COR-L47 (cell line): Measurements from ENCODE around the gene UBA1.
"Not testable (repeated sequence)": the region's sequence is repeated elsewhere in the genome, so short reads cannot be mapped to it uniquely, and the experiment has no call there.

Source experiments
- DNase-seq: peaks from one replicate; lab custom pipeline; 2025; lab: John Stamatoyannopoulos, UW

Gene UBA1

GRCh38 chrX:47229427-47229826 is 35.8 kb downstream of the UBA1 start:
- DNase-seq = no peak

- no peak for DNase-seq
Measured at GRCh38 chrX:47230136-47230868, 36.7 kb downstream of the UBA1 start.

GRCh38 chrX:47231167-47231566 is 37.5 kb downstream of the UBA1 start:
- no peak for DNase-seq

- DNase-seq = no peak
Measured at GRCh38 chrX:47232197-47232802, 38.7 kb downstream of the UBA1 start.

DNA sequence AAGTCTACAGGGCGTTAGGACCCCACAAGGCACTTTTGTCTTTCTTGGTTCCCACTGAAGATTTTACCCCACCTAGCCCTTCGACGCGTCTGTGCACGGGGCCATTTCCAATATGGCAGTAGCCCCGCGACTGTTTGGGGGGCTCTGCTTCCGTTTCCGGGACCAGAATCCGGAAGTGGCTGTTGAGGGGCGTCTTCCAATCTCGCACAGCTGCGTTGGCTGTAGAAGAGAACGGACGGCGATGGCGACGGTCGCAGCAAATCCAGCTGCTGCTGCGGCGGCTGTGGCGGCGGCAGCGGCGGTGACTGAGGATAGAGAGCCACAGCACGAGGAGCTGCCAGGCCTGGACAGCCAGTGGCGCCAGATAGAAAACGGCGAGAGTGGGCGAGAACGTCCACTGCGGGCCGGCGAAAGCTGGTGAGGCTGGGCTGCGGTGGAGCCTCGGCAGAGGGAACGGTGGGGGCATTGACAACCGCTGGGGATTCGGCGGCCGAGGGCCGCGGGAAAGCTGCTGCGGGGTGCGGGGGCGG is 39.2 kb downstream of the UBA1 start, which contains the start of gene USP11:
Gene USP11, plus strand, starts transcription at position 207 of the 530 bp plus-strand sequence. Its CDS starts 35 bp downstream, at position 242.
- peak; percentile 57 for DNase-seq

GRCh38 chrX:47233333-47234113 is 39.9 kb downstream of the UBA1 start:
- DNase-seq = peak; percentile 93

DNA sequence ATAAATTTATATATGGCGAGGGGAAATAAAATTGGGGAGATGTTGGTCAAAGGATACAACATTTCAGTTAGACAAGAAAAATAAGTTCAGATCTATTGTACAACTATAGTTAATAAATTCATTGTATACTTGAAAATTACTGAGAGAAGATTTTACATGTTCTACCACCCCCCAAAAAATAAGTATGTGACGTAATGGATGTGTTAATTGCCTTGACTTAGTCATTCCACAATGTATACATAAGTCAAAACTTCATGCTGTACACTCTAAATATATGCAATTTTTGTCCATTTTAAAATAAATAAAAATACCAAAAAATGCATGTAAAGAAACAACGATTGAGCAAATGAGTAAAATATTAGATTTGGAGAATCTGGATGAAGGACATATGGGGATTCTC is 41.0 kb downstream of the UBA1 start:
- no peak for DNase-seq

DNA sequence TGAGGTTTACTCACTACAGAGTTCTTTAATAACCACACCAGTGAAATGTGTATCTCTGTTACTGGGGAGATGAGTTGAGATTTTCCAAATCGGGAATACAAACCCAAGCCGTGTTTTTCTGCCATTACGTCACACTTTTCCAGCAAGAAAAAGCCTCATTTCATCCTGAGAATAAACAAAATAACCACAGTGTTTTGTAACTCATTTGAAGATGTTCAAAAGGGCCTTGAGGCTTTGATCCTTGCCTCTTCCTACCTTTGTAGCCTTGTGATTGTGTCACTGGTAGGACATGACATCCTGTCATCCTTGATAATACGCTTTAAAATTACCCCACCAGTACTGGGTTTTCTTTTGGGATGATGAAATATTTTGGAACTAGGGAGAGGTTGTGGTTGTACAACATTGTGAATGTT is 42.1 kb downstream of the UBA1 start:
- DNase-seq = no peak

DNA sequence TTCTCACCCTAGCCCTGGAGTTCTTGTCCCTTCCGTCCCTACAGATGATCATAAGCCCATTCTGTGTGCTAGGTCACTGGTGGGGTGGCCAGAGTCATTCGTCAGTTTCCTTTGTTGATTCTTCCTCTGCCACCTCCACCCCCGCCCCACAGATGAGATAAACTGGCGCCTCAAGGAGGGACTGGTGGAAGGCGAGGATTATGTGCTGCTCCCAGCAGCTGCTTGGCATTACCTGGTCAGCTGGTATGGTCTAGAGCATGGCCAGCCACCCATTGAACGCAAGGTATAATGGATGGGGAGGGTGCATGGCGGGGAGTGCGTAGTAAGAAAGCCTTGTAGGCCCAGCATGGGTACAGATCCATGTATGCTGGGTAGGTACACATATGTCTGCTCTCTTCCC is 45.6 kb downstream of the UBA1 start:
- no peak for DNase-seq

DNA sequence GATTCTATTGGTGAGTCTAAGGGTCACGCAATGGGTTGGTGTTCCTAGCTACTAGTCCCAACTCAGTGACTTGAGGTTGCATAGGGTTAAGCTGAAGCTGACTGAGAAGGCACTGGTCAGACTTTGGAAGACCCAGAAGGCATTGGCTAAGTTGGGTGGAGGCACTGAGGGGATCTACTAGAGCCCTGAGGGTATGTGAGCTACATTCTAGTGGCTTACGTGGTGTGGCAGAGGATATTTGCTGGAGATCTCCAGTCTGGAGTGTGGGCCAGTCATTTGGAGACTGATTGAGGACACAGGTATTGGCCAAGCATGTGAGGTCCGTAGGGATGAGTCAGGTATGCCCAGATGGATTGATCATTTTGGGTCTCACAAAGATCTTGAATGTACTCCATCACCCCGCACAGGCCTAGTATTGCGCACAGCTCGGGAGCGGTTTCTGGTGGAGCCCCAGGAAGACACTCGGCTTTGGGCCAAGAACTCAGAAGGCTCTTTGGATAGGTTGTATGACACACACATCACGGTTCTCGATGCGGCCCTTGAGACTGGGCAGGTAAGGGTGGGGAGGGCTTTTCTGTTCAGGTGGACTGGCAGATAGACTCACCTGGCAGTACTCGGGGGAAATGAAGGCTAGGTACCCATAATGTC is 46.4 kb downstream of the UBA1 start:
- no peak for DNase-seq

DNA sequence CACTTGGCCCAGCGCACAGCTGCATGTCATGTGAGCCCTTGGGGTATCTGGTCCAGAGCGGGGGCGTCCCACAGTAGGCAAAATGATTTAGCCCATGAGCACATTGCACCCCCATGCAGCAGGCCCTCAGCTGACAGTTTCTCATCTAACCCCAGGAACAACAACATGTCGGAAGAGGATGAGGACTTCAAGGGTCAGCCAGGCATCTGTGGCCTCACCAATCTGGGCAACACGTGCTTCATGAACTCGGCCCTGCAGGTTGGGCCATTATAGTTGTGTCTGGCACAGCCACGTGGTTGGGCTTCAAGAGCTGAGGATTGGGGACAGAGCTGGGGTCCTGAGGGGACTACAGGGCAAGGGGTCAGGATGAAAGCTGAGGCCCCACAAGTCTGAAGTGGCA is 47.0 kb downstream of the UBA1 start:
- DNase-seq = no peak

GRCh38 chrX:47241201-47242011 is 47.8 kb downstream of the UBA1 start:
- DNase-seq = no peak

DNA sequence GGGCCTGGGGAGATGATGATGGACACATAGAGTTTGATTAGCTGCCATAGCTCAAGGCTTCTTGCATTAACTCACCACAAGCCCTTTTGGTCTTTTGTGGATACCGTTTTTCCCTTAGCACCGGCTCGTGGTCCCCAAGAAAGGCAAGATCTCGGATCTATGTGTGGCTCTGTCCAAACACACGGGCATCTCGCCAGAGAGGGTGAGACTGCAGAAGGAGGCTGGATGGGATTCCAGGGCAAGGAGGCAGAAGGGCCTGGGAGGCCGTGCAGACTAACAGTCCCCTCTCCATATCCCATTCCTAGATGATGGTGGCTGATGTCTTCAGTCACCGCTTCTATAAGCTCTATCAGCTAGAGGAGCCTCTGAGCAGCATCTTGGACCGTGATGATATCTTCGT is 48.7 kb downstream of the UBA1 start:
- DNase-seq = no peak

DNA sequence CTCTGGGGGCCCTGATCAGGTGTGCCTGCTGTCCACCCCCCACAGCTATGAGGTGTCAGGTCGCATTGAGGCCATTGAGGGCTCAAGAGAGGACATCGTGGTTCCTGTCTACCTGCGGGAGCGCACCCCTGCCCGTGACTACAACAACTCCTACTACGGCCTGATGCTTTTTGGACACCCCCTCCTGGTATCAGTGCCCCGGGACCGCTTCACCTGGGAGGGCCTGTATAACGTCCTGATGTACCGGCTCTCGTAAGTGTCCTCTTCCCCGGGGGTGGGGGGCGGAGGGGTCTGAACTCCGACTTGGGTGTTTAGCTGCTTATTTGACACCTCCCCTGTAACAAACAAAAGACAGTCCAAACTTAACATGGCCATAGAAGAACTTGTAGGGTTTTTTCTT is 49.7 kb downstream of the UBA1 start:
- no peak for DNase-seq

- DNase-seq = no peak
Measured at GRCh38 chrX:47244676-47245075, 51.0 kb downstream of the UBA1 start.

DNA sequence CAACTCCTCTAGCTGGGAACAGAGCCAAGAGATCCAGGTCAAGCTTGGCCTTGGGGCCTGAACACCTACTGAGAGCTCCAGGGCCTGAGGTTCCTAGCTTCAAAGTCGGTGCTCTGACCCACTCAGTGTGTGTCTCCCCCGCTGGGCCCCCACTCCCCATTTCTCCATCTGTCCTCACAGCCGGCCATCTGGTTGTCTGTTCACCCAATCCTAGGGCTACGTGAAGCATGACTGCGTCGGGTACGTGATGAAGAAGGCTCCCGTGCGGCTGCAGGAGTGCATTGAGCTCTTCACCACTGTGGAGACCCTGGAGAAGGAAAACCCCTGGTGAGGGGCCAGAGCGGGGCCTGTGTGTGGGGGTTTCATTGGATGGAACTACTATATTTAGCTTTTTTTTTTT is 51.5 kb downstream of the UBA1 start:
- no peak for DNase-seq

DNA sequence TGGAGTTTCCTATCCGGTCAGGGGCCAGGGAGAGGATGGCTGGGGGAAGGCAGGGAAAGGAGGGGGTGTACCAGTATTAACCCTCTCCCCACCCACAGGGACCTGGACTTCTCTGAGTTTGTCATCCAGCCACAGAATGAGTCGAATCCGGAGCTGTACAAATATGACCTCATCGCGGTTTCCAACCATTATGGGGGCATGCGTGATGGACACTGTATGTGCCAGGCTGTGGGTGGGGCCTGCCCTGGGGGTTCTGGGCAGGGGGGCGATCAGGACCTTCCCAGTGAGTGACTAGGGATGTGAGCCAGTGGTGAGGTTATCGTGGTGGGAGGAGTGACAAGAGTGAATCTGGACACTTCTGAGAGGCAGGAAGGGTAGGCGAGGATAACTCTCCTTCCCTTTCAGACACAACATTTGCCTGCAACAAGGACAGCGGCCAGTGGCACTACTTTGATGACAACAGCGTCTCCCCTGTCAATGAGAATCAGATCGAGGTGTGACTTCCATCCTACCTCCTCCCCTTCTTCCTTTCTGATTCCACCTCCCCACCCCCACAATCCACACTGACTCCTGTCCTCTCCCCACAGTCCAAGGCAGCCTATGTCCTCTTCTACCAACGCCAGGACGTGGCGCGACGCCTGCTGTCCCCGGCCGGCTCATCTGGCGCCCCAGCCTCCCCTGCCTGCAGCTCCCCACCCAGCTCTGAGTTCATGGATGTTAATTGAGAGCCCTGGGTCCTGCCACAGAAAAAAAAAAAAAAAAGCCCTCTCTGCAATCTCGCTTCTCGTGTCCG is 53.8 kb downstream of the UBA1 start:
- DNase-seq = no peak

GRCh38 chrX:47247999-47248320 is 54.3 kb downstream of the UBA1 start:
- DNase-seq = no peak

GRCh38 chrX:47248576-47248975 is 54.9 kb downstream of the UBA1 start:
- DNase-seq = no peak

DNA sequence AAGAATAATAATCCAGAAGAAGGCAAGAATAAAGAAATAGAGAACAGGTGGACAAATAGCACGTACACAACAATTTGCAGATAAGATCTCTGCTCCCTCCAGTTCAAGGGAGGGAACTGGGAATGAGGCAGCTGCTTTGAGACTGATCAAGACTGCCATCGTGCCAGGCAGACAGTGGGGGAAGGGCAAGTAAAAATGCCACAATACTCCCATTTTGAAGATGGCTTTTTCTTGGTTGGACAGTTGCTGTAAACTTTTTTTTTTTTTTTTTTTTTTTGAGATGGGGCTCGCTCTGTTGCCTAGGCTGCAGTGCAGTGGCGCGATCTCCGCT is 56.4 kb downstream of the UBA1 start:
- no peak for DNase-seq

DNA sequence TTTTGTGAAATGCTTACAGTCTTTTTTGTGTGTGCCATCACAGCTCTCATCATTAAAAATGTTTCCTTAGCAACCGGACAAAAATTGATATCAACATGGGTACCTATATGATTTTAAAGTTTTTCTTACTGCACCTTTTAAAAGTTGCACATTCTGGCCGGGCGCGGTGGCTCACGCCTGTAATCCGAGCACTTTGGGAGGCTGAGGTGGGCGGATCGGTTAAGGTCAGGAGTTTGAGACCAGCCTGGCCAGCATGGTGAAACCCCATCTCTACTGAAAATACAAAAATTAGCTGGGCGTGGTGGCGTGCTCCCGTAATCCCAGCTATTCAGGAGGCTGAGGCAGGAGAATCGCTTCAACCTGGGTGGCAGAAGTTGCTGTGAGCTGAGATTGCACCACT is 64.0 kb downstream of the UBA1 start:
- not testable (repeated sequence) for DNase-seq
